HG03558 (cell line): ENCODE measurements around the gene CASP10.
"Not testable (repeated sequence)": the region's sequence is repeated elsewhere in the genome, so short reads cannot be mapped to it uniquely, and the experiment has no call there.

Experiments
- ATAC-seq: cut with Tn5 transposase; IDR thresholded peaks from one replicate; pipeline ENCODE4 v1.9.1; 2021; ENCODE audit warnings: moderate number of reproducible peaks; ENCODE audit not compliant: unreplicated experiment; ENCODE audit errors: extremely low read depth

The CASP10 gene

GRCh38 chr2:201223089-201224073 is 40.4 kb downstream of the CASP10 start:
- peak; percentile 79 for ATAC-seq

GRCh38 chr2:201228271-201228911 is 45.5 kb downstream of the CASP10 start:
- ATAC-seq: no peak

DNA sequence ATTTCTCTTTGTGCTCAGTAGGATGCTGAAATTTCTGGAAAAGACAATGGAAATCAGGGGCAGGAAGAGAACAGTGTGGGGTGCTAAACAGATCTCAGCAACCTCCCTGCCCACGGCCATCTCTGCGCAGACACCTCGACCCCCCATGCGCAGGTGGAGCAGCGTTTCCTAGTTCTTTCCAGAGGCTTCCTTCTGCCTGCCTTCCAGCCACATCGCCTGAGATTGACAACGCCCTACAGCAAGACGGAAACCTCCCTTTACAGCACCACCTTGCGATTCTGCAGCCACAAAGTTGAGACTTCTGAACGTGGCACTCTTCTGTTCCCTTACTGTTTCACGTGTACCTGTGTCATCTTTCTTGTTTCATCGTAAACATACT is 46.0 kb downstream of the CASP10 start:
- no peak for ATAC-seq

DNA sequence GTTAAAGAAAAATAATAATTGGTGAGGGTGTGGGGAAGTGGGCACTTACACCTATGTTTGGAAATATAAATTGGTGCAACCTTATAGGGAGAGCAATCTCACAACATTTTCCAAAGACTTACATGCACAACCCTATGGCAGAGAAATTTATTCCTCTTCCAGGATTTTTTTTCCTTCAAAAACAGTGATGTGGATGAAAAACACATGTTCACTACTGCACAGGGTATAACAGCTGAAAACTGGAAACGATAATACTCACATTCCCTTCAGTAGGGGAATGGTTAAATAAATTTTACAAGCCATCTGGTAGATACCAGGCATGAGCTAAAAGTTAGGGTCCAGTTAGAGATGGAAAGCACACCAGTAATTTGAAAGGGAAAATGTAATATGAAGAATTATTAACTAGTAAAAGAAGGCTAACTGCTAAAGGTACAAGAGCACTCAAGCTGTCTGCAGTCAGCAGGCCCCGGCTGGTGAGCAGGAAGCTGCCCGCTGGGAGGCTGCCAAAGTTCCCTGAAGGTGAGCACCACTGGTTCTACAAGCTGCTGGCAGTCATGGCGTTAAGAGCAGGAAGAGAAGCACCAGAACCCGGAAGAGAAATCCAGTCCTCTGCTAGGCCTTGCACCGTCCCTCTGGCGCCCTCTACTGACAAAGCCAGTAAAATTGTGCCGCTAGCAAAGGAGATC is 49.0 kb downstream of the CASP10 start:
- no peak for ATAC-seq

DNA sequence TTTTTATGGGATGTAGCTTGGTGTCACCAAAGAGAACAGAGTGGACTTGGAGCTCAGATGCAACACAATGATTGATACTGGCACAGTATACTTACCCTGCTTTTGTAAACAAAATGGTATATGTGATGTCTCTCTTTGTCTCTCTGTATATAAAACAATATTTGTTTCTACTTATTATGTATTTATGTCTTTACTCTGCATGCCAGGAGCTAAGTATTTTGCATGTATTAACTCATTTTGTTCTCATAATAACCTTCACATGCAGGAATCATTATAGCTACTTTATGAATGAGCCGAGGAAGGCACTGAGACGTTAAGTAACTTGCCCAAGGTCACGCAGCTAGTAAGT is 49.5 kb downstream of the CASP10 start:
- no peak for ATAC-seq

DNA sequence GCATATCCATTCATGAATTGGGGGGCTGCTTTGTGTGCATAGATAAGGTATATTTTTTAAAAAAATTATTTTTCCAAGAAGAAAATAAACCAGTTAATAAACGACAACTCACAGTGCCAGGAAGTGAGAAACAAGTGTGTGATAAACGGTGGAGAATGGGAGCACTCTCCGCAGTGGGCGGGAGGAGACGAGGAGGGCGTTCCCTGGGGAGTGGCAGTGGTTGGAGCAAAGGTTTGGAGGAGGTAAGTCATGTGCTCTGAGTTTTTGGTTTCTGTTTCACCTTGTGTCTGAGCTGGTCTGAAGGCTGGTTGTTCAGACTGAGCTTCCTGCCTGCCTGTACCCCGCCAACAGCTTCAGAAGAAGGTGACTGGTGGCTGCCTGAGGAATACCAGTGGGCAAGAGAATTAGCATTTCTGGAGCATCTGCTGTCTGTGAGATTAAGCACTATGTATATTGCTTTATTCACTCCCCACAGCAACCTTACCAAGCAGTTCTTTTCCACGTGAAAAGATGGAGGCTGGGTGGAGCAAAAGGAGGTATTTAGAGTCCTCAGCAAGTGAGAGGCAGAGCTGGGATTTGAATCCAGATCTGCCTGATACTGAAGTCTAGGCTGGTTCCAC is 50.4 kb downstream of the CASP10 start:
- peak; percentile 74 for ATAC-seq

GRCh38 chr2:201233812-201234662 is 51.1 kb downstream of the CASP10 start:
- no peak for ATAC-seq

DNA sequence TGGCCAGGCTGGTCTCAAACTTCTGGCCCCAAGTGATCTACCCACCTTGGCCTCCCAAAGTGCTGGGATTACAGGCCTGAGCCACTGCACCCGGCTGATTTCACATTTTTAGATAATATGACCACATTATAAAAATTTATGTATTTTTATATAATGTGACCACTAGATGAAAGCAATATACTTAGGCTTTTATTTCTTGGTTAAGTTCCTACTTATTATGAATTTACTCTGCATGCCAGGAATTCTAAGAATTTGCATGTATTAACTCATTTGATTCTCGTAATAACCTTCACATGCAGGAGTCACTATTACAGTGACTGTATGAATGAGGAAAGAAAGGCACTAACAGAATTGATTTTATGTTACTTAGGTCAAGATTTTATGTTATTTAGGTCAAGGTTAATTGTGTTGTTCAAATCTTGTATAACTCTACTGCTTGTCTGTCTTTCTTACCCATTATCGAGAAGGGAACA is 51.8 kb downstream of the CASP10 start:
- ATAC-seq: no peak

DNA sequence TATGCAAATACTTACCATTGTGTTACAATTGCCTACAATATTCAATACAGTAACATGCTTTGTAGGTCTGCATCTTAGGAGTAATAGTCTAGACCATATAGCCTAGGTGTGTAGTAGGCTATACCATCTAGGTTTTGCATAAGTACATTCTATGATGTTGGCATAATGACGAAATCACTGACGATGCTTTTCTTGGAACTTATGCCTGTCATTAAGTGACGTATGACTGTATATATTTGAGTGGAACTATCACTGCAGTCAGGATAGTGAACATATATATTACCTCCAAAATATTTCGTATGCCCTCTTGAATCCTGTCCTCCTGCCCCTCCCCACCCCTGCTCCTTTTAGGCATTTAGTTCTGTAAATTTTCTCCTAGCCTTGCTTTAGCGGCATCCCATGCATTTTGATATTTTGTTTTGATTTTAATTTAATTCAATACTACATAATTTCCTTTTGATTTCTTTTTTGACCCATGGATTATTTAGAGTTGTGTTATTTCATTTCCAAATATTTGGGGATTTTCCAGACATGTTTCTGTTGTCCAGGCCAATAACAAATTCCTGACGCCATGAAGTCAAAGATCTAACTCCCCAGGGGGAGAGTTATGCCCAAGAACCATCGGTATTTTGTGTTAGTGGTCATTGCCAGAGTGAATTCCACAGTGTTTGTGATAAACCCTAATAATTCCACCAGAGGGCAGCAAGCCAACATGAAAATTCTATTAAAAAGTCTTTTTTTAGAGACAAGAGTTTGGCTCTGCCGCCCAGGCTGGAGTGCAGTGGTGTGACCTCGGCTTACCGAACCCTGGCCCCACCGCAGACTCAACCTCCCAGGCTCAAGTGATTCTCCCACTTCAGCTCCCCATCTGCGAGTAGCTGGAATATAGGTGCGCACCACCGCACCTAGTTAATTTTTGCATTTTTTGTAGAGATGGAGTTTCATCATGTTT is 53.2 kb downstream of the CASP10 start:
- no peak for ATAC-seq

GRCh38 chr2:201237486-201238123 is 54.7 kb downstream of the CASP10 start:
- no peak for ATAC-seq

DNA sequence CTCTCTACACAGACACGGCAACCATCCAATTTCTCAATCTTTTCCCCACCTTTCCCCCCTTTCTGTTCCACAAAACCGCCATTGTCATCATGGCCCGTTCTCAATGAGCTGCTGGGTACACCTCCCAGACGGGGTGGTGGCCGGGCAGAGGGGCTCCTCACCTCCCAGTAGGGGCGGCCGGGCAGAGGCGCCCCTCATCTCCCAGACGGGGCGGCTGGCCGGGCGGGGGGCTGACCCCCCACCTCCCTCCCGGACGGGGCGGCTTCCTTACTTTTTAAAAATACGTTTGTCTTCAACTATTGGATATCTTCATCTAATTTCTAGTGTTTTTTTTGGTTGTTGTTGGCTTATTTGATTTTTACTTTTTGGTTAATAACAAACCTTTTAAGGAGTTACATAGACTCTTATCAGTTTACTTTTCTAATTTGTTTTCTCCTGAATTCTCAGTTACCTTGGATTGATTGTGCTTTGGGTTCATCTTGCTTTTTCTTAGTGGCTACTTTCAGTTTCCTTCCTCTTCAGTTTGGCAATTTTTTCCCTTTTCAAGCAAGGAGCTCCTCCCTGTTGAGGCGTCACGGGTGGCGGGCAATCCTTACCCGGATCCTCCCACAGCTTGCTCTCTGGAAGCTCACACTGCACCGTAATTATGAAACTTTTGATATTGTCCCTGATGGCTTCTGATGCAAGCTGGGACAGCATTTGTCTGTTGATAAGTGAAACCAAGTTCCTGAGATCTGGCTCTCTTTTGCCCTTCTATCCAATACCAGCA is 56.4 kb downstream of the CASP10 start:
- not testable (repeated sequence) for ATAC-seq

DNA sequence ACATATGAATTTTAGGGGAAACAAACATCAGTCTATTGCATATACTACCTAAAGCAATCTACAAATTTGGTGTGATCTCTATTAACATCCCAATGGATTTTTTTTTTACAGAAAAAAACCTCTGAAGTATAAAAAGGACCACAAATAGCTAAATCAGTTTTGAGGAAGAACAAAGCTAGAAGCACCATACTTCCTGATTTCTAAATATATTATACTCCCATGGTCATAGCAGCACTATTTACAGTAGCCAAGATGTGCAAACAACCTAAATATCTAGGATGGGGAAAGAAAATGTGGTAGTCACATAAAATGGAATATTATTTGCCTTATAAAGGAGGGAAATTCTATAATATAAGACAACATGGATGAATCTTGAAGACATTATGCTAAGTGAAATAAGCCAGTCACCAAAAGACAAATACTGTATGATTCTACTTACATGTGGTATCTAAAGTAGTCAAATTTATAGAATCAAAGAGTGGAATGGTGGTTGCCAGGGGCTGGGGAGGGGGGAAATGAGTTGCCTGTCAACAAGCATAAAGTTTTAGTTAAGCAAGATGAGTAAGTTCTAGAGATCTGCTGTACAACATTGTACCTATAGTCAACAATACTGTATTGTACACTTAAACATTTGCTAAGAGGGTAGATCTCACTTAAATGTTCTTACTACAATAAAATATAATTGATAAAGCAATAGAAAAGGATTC is 59.8 kb downstream of the CASP10 start:
- no peak for ATAC-seq

DNA sequence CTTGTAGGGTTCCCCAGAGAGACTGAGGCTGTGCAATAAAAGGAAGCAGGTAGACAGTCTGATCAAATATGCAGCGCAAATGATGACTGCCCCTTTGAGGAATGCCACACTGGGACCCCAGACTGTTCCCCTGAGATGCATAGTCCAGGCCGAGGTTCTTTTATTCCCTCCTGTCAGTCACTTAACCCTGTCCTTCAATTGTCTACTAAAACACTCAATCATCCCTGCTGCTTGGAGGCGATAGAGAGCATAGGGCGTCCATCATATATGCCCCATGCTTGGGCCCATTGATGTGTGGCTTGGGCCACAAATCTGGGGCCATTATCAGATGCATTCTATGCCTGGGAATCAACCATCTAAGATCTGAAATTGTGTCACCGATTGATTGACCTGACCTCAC is 61.9 kb downstream of the CASP10 start:
- no peak for ATAC-seq

DNA sequence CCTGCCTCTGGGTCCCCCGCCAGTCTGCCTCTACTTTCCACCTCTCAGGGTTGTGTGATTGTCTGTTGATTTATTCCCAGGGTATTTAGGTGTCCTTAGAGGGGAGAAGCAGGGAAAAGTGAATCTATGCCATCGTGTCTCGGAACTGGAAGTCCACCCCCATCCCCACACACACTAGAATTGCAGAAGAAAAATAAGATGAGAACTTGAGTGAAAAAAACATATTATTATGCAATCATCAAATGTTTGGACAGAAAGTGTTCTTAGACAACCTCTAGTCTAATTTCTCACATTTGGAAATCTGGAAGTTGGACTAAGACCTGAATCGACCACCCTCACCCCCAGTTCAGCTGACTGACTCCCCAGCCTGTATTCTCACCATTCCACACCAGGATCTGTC is 63.3 kb downstream of the CASP10 start:
- no peak for ATAC-seq

GRCh38 chr2:201248288-201248844 is 65.4 kb downstream of the CASP10 start:
- no peak for ATAC-seq

GRCh38 chr2:201249889-201250288 is 66.9 kb downstream of the CASP10 start:
- ATAC-seq: no peak
